ENCODE measurements around the gene SERPINE1.

Gene SERPINE1

GRCh38 chr7:101170617-101171441, 43.9 kb downstream of the SERPINE1 start:
- no peak for DNase-seq (ENCODE audit: low spot score)

GRCh38 chr7:101171442-101171837, 44.5 kb downstream of the SERPINE1 start:
- no peak for DNase-seq (ENCODE audit: low spot score)

- DNase-seq (ENCODE audit: low spot score) = peak; percentile 85
Measured at GRCh38 chr7:101172005-101172853, 45.3 kb downstream of the SERPINE1 start.

DNA sequence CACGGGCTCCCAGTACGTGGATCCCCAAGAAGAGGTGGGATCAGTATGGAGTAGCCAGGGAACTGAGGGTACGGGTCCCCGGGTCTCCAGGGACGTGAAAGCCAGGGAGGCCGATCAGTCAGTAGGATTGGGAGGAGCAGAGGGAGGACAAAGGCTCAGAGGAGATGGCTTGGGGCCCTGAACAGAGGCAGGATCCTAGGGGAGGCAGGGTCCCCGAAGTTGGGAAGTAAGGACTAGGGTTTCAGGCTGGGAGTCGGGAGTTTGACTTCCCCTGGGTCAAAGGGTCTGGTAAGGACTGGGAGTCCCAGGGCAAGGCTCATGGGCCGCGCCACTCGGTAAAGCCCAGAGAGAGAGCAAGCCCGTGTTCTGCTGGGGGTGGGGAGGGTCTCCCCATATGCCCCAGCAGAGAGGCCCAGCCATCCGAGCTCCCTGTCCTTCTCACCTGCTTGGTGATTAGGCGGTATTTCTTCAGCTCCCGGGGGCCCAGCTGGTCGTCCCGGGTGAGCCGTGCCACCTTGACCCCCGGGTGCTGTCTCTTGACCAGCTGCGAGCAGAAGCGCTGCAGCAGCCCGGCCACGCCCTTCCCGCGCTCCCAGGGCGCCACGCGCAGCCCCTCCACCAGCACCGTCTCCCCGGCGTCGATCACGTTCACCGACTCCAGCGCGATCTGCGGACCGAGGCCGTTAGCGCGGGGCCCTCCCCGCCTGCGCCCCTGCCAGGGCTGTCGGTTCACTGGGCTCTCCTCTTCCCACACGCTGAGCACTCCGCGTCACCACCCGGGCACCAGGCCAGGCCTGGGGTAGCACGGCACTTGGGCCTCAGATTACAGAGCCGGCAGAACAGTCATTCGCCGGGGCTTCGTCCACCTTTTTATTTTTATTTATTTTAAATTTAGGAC, 46.2 kb downstream of the SERPINE1 start:
- DNase-seq (ENCODE audit: low spot score) = no peak

DNA sequence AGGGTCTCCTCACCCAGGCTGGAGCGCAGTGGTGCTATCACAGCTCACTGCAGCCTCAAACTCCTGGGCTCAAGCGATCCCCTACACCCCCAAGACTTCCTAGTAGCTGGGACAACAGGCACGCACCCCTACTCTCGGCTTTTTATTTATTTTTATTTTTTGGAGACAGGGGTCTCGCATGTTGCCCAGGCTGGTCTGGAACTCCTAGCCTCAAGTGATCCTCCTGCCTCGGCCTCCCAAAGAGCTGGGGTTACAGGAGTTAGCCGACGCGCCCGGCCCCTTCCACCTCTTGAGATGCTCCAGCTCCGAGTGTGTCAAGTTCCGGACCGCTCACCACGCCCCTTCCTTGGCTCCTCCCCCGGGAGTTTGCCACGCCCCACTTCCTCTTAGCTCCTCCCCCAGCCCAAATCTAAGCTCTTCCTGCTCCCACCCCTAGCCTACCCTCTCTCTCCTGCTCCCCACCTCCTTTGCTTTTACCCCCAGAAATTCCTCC, 46.9 kb downstream of the SERPINE1 start:
- DNase-seq (ENCODE audit: low spot score) = peak; percentile 82

DNA sequence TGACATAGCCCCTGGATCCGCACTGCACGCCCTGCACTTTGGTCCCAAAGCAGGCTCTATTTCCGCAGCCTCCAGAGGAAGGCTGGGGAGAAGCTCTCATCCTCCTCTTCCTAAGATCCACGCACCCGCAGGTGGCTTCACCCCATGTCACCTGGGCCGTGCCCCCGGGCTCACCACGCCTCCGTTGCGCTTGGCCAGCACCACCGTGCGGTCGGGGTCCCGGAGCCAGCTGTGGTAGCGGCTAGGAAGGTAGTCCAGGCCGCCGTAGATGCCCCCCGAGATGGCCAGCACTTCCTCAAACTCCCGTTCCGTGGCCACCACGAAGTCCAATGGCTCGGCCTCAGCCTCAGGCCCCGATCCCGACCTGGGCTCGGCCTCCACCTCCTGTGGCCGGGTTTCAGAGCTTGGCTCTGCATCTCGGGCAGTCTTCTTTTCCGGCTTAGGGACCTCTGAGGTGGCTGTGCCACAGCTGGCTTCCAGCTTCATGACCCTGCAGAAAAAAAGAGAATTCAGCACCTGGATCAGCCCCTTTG, 47.5 kb downstream of the SERPINE1 start:
- DNase-seq (ENCODE audit: low spot score) = no peak

GRCh38 chr7:101175664-101176063, 48.8 kb downstream of the SERPINE1 start:
- no peak for DNase-seq (ENCODE audit: low spot score)

DNA sequence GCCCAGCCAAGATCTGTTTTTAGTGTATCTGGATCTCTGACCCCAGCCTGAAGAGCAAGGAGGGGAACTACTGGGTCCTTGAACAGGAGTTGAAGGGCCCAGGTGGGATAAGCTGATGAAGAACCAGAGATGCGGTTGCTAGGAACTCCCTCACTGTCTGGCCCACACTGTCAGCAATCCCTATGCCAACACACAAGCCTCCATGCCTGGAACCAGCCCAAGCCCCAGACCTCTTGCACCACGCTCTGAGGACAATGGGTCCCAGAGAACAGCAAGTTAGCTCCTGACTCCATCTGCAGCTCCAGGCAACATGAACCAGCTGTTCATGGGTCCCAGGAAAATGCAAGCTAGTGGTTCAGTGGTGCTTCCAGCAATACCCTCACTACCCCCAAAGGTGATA, 50.7 kb downstream of the SERPINE1 start:
- DNase-seq (ENCODE audit: low spot score) = no peak

DNA sequence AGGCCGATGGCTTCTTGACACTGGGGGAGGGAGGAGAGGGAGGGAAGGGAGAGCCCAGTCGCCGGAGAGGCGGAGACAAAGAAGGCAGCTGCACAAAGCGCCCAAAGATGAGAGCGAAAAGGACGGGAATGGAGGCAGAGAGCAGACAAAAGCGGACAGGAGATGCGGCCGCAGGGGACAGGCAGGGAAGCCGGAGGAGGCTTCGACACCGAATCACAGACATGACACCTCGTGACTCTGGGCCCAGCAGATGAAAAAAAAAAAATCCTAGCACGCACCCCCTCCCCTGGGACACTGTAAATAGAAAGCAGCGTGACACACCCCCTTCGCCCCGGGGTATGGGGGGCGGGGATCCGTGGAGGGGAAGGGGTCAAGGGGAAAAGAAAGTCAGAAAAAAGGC, 52.2 kb downstream of the SERPINE1 start:
- no peak for DNase-seq (ENCODE audit: low spot score)

GRCh38 chr7:101179713-101180112, 52.8 kb downstream of the SERPINE1 start:
- DNase-seq (ENCODE audit: low spot score) = no peak

- no peak for DNase-seq (ENCODE audit: low spot score)
Measured at GRCh38 chr7:101180130-101180755, 53.3 kb downstream of the SERPINE1 start, which contains the start of gene NAT16. NAT16 (minus strand) TSS chr7:101180293; CDS start chr7:101174807, 5,486 bp downstream.

DNA sequence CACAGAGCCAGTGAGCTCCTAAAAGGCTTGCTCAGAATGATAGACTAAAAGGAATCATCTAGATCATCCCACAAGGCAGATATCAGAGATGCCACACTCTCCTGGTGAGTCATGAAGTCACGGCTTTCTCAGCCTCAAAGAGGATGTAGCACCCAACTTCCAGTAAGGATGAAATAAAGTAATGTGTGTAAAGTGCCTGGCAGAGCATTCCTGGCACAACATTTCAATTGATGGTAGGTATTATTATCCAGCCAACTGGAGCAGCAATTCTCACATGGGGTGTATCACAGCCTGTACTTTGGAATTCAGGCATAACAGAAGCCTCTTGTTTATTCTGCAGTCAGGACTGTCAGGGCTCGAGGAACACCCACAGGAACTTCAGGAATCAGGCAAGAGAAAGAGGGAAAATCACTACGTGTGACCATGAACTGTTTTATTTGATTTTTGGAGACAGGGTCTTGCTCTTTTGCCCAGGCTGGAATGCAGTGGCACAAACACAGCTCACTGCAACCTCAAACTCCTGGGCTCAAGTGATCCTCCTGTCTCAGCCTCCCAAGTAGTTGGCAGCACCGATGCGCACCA, 58.4 kb downstream of the SERPINE1 start:
- DNase-seq (ENCODE audit: low spot score) = no peak

DNA sequence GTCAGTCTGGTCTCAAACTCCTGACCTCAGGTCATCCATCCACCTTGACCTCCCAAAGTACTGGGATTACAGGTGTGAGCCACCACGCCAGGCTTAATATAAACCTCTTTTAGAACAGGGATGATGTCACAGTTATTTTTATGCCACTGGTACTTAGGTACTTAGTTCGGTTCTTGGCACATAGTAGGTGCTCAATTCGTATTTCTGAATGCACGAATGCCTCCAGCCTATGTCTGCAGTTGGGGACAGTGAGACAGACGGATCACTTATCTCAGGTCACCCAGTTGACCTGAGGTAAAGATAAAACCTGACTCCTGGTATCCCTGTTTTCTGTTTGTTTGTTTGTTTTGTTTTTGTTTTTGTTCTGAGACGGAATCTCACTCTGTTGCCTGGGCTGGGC, 59.3 kb downstream of the SERPINE1 start:
- no peak for DNase-seq (ENCODE audit: low spot score)

DNA sequence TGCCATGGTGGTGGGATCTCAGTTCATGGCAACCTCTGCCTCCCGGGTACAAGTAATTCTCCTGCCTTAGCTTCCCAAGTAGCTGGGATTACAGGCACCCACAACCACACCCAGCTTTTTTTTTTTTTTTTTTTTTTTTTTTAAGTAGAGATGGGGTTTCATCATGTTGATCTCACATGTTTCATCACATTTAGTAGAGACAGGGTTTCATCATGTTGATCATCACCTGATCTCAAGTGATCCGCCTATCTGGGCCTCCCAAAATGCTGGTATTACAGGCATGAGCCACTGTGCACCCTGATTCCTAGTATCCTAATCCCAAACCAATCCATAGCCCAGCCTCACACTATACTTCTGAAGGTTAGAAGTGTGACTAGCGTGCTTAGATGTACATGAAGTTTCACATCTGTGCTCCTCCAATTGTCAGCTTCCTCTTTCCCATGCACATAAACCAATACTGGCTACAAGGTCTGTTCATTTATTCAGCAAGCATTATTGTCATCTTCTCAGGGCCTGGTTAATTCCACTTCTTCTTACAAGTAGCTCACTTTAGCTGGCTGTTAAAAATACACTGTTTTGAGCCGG, 60.0 kb downstream of the SERPINE1 start:
- no peak for DNase-seq (ENCODE audit: low spot score)

Data from germinal center (tissue), 1 donor.